GM18951 (cell line): Measurements from ENCODE around the gene SSTR5.
"Not testable (repeated sequence)": the region's sequence is repeated elsewhere in the genome, so short reads cannot be mapped to it uniquely, and the experiment has no call there.

Experiments
- POLR2A ChIP-seq: IDR thresholded peaks from 4 replicates; pipeline ENCODE4 v1.6.1; 2011; ENCODE audit warnings: mild to moderate bottlenecking; ENCODE audit not compliant: insufficient read length, insufficient read depth; ENCODE audit errors: extremely low read depth
- in situ Hi-C: fragments of 300-500 bp; cut with MboI; formaldehyde crosslinking; loops from one replicate; pipeline ENCODE4 v1.12.0; 2022; ENCODE audit warnings: low sequenced_read_pairs, mixed read lengths, inconsistent platforms; ENCODE audit not compliant: unreplicated experiment

The SSTR5 gene

DNA sequence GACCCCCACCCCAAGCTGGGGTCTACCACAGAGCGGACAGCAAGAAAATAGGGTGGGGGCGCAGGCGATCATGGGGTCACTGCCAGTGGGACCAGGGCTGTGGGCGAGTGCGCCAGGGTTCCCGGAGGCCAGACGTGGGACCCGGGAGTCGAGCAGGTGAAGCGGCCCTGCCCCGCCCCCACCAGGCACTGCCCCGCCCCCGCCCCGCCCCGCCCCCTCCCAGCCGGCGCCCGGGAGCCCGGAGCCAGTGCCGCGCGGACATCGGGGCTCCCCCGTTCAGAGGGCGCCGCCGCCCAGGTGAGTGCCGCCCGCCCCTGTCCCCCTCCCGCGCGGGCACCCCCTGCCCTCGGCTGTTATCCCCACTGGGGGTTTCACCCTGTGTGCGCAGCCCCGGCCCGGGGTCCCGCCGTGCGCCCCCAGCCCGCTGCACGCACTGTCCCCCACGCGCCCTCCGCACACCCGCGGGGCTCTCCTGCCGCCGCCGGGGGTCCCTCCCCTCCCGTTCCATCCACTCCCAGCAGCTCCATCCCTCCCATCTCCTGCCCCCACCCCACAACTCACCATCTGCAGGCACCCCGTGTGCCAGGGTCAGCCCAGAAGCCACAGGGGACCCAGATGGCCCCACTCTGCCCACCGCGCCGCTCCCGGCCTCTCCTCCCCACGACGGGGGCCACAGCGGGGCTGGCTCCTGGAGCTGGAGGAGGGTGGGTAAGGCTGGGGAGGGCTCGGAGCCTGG, at the start of gene SSTR5:
SSTR5 (plus strand) TSS at position 222 of the 736 bp plus-strand sequence. CDS start 6,122 bp downstream, outside the sequence.
- TF ChIP-seq POLR2A = no peak
- in situ Hi-C loops = loop anchor here (25.0 kb wide), 1 partner anchor 235 kb away; no protein-coding TSS in a partner anchor

DNA sequence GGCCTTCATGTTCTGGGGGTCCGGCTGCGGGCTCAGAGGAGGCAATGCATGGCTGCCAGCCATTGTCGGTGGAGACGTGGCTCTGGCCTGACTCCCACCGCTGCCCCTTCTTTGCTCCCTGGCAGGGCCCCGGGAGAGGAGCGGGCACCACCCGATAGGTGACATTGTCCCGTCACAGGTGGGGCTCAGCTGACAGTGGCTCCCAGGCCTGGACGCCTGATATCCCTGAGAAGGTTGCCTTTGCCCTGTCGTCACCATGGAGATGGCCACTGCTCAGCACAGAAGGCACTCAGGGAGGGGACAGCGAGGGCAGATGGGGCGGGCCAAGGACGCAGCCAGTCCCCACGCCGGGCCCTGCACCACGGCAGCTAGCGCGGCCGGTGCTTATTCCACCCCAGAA, 48.4 kb upstream of the SSTR5 start:
- in situ Hi-C loops = no loop called here
- no peak for TF ChIP-seq POLR2A

DNA sequence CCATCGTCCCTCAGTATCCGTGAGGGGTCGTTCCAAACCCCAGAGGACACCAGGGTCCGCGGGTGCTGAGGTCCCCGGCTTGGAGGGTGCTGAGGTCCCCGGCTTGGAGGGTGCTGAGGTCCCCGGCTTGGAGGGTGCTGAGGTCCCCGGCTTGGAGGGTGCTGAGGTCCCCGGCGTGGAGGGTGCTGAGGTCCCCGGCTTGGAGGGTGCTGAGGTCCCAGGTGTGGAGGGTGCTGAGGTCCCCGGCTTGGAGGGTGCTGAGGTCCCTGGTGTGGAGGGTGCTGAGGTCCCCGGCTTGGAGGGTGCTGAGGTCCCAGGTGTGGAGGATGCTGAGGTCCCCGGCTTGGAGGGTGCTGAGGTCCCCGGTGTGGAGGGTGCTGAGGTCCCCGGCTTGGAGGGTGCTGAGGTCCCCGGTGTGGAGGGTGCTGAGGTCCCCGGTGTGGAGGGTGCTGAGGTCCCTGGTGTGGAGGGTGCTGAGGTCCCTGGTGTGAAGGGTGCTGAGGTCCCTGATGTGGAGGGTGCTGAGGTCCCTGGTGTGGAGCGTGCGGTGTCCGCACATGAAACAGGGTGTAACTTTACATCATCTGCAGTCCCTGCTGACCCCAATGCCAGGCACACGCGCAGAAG, 47.3 kb upstream of the SSTR5 start:
- in situ Hi-C loops = not testable (repeated sequence)

DNA sequence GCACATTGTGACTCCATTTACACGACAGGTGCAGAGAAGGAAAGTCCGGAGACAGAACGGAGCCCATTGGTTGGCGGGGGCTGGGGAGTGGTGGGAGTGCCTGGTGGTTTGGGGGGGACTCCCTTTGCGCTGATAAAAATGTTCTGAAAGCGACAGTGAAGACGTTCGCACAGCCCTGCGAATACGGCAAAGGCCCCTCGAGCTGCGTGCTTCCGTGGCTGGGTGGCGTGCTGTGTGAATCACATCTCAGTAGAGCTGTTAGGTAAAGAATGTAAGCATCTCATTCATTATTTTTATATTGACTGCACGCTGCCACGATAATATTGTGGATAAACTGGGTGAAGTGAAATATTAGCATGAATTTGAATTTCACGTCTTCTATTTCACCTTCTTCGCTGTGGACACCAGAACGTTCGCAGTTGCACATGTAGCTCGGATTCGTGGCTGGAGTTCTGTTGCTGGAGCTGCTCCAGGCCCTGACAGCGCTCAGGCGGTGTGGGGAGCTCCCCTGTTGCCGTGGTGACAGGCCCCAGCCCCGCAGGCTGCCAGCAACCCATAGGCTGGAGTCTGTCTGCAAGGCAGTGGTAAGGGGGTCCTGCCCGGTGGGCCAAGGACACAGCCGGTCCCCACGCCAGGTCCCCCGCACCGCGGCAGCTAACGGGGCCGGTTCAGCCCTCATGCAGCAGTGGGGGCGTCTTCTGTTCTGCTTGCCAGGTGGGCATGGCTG, 46.3 kb upstream of the SSTR5 start:
- in situ Hi-C loops = no loop called here
- no peak for TF ChIP-seq POLR2A

DNA sequence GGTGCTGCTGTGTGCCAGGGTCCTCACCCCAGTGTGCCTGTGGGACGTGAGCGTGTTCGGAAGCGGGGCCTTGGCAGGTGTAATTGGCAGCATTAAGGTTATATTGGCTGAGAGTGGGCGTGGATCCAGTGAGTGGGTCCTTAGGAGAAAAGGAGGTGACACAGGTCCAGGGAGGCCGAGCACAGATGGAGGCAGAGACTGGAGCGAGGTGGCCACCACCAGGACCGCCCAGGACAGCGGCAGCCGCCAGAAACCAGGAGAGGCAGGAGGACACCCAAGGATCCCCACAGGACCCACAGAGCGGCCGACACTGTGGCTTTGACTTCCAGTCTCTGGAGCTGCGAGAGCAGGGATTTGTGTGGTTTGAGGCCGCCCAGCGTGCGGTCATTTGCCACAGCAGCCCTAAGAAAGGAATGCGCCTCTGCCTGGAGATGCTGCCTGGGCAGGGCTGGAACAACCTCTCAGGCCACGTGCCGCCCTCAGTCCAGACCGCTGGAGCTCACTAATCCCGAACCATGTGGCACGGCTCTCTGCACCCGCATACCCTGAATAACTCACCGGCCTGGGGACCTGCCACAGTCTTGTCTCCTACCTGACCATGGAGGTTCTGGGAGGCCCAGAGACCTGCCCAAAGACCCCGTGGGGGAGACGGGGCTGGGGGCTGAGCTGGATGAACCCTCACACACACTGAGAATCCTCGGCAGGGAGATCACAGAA, 45.6 kb upstream of the SSTR5 start:
- in situ Hi-C loops = no loop called here
- no peak for TF ChIP-seq POLR2A

- in situ Hi-C loops = no loop called here
- no peak for TF ChIP-seq POLR2A
Measured at GRCh38 chr16:1027501-1027815, 45.1 kb upstream of the SSTR5 start.

DNA sequence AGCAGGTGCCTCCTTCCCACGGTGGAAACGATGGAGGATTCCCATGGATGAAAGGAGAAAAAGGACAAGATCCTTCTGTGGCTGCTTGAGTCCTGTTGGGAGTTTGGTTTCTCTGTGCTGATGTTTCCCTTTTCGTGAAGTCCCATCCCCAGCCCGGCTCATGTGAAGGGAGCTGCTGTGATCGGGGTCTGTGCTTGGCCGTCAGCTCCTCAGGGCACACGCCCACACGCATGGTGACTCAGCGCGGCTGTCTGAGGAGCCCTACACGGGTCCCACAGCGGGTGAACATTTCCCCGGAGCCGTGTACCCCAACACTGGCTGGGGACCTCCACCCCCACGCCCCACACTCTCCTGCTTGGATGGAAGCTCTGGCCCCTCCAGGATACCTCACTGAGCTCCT, 44.5 kb upstream of the SSTR5 start:
- in situ Hi-C loops = no loop called here
- TF ChIP-seq POLR2A = no peak

DNA sequence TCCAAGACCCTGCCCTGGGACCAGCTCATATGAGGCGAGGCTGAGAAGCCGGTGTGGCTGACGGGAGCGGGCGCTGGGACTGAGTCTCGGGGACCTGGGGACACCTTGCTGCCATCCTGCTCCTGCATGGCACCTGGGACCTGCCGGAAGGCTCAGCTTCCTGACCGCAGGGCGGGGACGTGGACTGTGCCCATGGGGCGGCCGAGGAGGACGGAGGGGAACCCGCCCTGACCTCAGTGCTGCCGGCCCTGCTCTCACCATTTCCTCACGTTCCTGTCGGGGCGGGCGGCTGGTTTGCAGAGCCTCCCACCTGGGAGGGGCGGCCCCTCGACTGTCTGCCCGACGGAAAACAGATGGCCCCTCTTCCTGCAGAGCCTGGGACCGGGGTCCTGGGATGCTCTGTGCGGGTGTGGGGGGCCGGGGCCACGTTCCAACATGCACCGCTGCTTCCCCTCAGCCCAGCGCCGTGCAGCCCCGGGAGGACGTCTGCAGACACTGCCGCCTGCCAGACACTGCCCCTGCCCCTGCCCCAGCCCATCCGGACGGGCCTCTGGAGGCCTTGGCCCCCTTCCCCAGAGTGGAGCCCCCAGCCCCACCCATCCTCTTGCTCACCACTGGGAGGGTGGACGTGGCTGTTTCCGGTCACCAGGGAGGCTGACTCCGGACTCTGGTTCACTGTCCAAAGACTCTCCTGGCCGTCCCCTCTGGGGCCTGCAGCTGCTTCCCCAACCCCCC, 43.9 kb upstream of the SSTR5 start:
- in situ Hi-C loops = no loop called here
- TF ChIP-seq POLR2A = no peak

- in situ Hi-C loops = no loop called here
- TF ChIP-seq POLR2A = no peak
Measured at GRCh38 chr16:1029259-1029545, 43.3 kb upstream of the SSTR5 start.

DNA sequence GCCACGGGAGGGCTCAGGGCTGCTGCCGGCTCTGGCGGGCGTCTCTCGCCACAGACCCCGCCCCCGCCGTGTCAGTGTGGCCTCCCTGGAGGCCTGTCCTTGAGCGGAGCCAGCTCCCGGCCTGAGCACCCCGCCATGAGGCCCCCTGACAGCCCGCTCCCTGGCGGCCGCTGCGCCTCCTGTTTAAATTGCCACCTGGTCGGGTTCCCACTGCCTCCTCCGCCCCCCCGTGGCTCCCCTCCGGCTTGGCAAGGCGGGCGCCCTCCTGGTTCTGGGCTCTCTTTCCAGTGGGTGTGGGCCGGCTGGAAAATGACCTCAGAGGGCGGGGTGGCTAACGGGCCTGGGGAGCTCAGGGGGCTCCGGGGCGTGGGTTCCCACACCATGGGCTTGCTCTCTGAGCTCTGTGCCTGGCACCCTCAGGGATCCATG, 42.1 kb upstream of the SSTR5 start:
- TF ChIP-seq POLR2A = no peak
- in situ Hi-C loops = no loop called here

DNA sequence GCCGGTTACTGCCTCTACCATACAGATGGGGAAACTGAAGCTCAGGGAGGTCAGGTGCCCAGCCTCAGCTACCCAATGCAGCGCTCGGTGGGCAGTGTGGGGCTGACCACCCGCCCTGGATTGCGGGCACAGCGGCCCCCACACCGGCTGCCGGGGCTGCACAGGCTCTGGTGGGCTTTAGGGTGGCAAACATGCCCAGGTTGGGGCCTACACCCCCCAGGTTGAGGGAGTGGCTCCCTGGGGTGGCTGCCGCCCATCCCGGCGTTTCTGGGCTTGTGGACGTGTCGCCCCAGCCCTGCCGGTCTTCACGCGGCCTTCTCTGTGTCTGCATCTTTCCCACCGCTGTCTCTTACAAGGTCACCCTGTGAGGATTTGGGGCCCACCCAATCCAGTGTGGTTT, 40.9 kb upstream of the SSTR5 start:
- in situ Hi-C loops = no loop called here
- TF ChIP-seq POLR2A = no peak

- no peak for TF ChIP-seq POLR2A
- in situ Hi-C loops = no loop called here
Measured at GRCh38 chr16:1032607-1033006, 39.9 kb upstream of the SSTR5 start.

DNA sequence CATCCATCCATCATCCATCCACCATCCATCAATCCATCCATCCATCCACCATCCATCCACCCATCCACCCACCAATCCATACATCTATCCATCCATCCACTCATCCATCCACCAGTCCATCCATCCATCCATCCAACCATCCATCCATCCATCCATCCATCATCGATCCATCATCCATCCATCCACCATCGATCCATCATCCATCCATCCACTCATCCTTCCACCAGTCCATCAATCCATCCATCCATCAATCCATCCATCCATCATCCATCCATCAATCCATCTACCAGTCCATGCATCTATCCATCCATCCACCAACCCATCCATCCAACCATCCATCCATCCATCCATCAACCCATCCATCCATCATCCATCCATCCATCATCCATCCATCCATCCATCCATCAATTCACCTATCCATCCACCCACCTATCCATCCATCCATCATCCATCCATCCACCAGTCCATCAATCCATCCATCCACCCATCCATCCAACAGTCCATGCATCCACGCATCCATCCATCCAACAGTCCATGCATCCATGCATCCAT, 39.3 kb upstream of the SSTR5 start:
- TF ChIP-seq POLR2A = no peak
- in situ Hi-C loops = no loop called here
